SK-N-SH (cell line): ENCODE results near the gene MSN. TPM values are rescaled to one million over a fixed set of nuclear protein-coding genes. Genes with fewer than 3 reads are reported as not detected.
A peak's percentile ranks its signal among the peaks of the same experiment; 100 is the strongest.

Experiments used
- CTCF ChIA-PET: fragments of 300-600, 350-600 bp; formaldehyde crosslinking; extraction: SDS; loops from one replicate; lab custom pipeline; 2021; lab: Yijun Ruan, JAX
- POLR2A ChIA-PET: fragments of 350-600 bp; sonication (Branson Sonifier 250); formaldehyde crosslinking; extraction: SDS; loops from one replicate; lab custom pipeline; 2020; ENCODE audit warnings: antibody characterized with exemption, inconsistent platforms; lab: Yijun Ruan, JAX
- DNase-seq: peaks from one replicate; pipeline ENCODE4 v3.0.0; 2012
- H2AFZ ChIP-seq: fragments of 200-600 bp; sonication (generic); 2 replicates; pipeline ENCODE4 v1.8.1; 2016; ENCODE audit warnings: antibody characterized with exemption, mild to moderate bottlenecking, low read depth
- H3F3A ChIP-seq: fragments of 200-600 bp; sonication (generic); replicated peaks from 2 replicates; pipeline ENCODE3; 2016; ENCODE audit warnings: antibody characterized with exemption, mild to moderate bottlenecking; ENCODE audit not compliant: insufficient read depth
- H3K27ac ChIP-seq, 2 experiments: fragments of 200-500 bp in 1 of 2; fragments of 200-600 bp in 1 of 2; sonication (Bioruptor generic) in 1 of 2; sonication (generic), shearing (Covaris generic) in 1 of 2; 2 replicates each; pipeline versions ENCODE4 v1.5.1 to v1.6.1; 2014 to 2016; ENCODE audit warnings: low read depth in 2 of 2, inconsistent platforms in 1 of 2, low read length in 1 of 2, mild to moderate bottlenecking in 1 of 2, mixed read lengths in 1 of 2
- H3K27me3 ChIP-seq: fragments of 200-600 bp; sonication (generic), shearing (Covaris generic); 2 replicates; pipeline ENCODE4 v1.6.1; 2016; ENCODE audit warnings: mixed run types; ENCODE audit not compliant: insufficient read depth
- H3K36me3 ChIP-seq, 2 experiments: fragments of 200-500 bp in 1 of 2; fragments of 200-600 bp in 1 of 2; sonication (Bioruptor generic) in 1 of 2; sonication (generic) in 1 of 2; replicated peaks in 1 of 2; 2 replicates each; pipeline versions ENCODE3 to v1.5.1; 2014 to 2016; ENCODE audit warnings: low read length in 1 of 2, mild to moderate bottlenecking in 1 of 2; ENCODE audit not compliant: insufficient read depth in 2 of 2, control insufficient read depth in 1 of 2
- H3K4me1 ChIP-seq, 2 experiments: fragments of 200-500 bp in 1 of 2; fragments of 200-600 bp in 1 of 2; sonication (Bioruptor generic) in 1 of 2; sonication (generic), shearing (Covaris generic) in 1 of 2; 2 replicates each; pipeline versions ENCODE4 v1.5.1 to v1.6.1; 2014 to 2016; ENCODE audit warnings: low read depth in 1 of 2, low read length in 1 of 2, mixed run types in 1 of 2; ENCODE audit not compliant: insufficient read depth in 2 of 2, control insufficient read depth in 1 of 2
- H3K4me2 ChIP-seq: fragments of 200-600 bp; sonication (generic), shearing (Covaris generic); 2 replicates; pipeline ENCODE4 v1.6.1; 2017; ENCODE audit warnings: mixed run types
- H3K4me3 ChIP-seq, 2 experiments: fragments of 200-500 bp in 1 of 2; fragments of 200-600 bp in 1 of 2; sonication (Bioruptor generic) in 1 of 2; sonication (generic), shearing (Covaris generic) in 1 of 2; 2 replicates each; pipeline versions ENCODE4 v1.5.1 to v1.8.1; 2014 to 2016; ENCODE audit warnings: low read depth in 2 of 2, inconsistent platforms in 1 of 2, low read length in 1 of 2, mild to moderate bottlenecking in 1 of 2, mixed read lengths in 1 of 2, moderate library complexity in 1 of 2
- H3K79me2 ChIP-seq: fragments of 200-600 bp; sonication (generic); 2 replicates; pipeline ENCODE4 v1.8.1; 2017; ENCODE audit warnings: mild to moderate bottlenecking; ENCODE audit not compliant: insufficient read depth
- H3K9ac ChIP-seq: fragments of 200-600 bp; sonication (generic); 2 replicates; pipeline ENCODE4 v1.6.1; 2017; ENCODE audit warnings: mixed run types
- H3K9me2 ChIP-seq: fragments of 200-600 bp; sonication (generic); 2 replicates; pipeline ENCODE4 v1.6.1; 2017; ENCODE audit warnings: mixed run types
- H3K9me3 ChIP-seq: fragments of 200-600 bp; sonication (generic); 2 replicates; pipeline ENCODE4 v1.6.1; 2017; ENCODE audit warnings: mixed run types, mild to moderate bottlenecking, moderate library complexity
- H4K20me1 ChIP-seq: fragments of 200-600 bp; sonication (generic); 2 replicates; pipeline ENCODE4 v1.6.1; 2017; ENCODE audit warnings: mild to moderate bottlenecking, mixed run types; ENCODE audit not compliant: insufficient read depth
- CHD2 ChIP-seq: fragments of 150-350 bp; IDR thresholded peaks from 2 replicates; pipeline ENCODE4 v1.6.1; 2018; ENCODE audit warnings: low read length; ENCODE audit not compliant: partially characterized antibody
- ELF1 ChIP-seq: IDR thresholded peaks from 2 replicates; pipeline ENCODE4 v1.4.0; 2012
- EP300 ChIP-seq, 2 experiments: IDR thresholded peaks; 2 replicates each; pipeline versions ENCODE4 v1.4.0 to v1.6.1; 2012; ENCODE audit warnings: borderline replicate concordance in 1 of 2, low read depth in 1 of 2, low read length in 1 of 2
- EZH2phosphoT487 ChIP-seq: fragments of 200-600 bp; sonication (generic); IDR thresholded peaks from 2 replicates; pipeline ENCODE4 v1.6.1; 2017; ENCODE audit warnings: low read depth, mixed run types, mild to moderate bottlenecking, antibody characterized with exemption, moderate library complexity, borderline replicate concordance
- FOXJ3 ChIP-seq: sonication (generic); formaldehyde crosslinking; IDR thresholded peaks from 2 replicates; pipeline ENCODE4 v1.5.1; 2020; ENCODE audit warnings: mild to moderate bottlenecking, missing genetic modification reagents
- GABPA ChIP-seq: IDR thresholded peaks from 2 replicates; pipeline ENCODE4 v1.4.0; 2012; ENCODE audit warnings: low read depth, mild to moderate bottlenecking
- JUND ChIP-seq: IDR thresholded peaks from 2 replicates; pipeline ENCODE4 v1.4.0; 2012
- MEF2A ChIP-seq: IDR thresholded peaks from 2 replicates; pipeline ENCODE4 v1.4.0; 2012; ENCODE audit warnings: low read depth, borderline replicate concordance
- MXI1 ChIP-seq: IDR thresholded peaks from 2 replicates; pipeline ENCODE4 v1.6.1; 2012; ENCODE audit warnings: mild to moderate bottlenecking, low read depth, low read length, improper control_type of control experiment
- NFIC ChIP-seq: IDR thresholded peaks from 2 replicates; pipeline ENCODE4 v1.4.0; 2012; ENCODE audit warnings: borderline replicate concordance
- RCOR1 ChIP-seq: fragments of 150-350 bp; IDR thresholded peaks from 2 replicates; pipeline ENCODE4 v1.6.1; 2017; ENCODE audit warnings: antibody characterized with exemption, low read length
- RXRA ChIP-seq: IDR thresholded peaks from 2 replicates; pipeline ENCODE4 v1.4.0; 2012; ENCODE audit warnings: low read depth, mild to moderate bottlenecking, borderline replicate concordance
- SMC3 ChIP-seq: IDR thresholded peaks from 2 replicates; pipeline ENCODE4 v1.6.1; 2012; ENCODE audit warnings: low read depth, low read length, improper control_type of control experiment
- TCF12 ChIP-seq: IDR thresholded peaks from 2 replicates; pipeline ENCODE4 v1.4.0; 2012
- TEAD4 ChIP-seq: IDR thresholded peaks from 2 replicates; pipeline ENCODE4 v1.4.0; 2012; ENCODE audit warnings: mild to moderate bottlenecking, borderline replicate concordance; ENCODE audit not compliant: insufficient read depth
- USF2 ChIP-seq: fragments of 150-350 bp; IDR thresholded peaks from 2 replicates; pipeline ENCODE4 v1.6.1; 2017; ENCODE audit warnings: antibody characterized with exemption, low read length, low read depth, borderline replicate concordance
- YY1 ChIP-seq: IDR thresholded peaks from 2 replicates; pipeline ENCODE4 v1.4.0; 2012; ENCODE audit warnings: low read depth, mild to moderate bottlenecking
- WGBS: methylation state at CpG from one replicate; pipeline ENCODE4 v1.1.6; 2017; ENCODE audit warnings: low lambda C conversion rate; 5-methylcytosine and 5-hydroxymethylcytosine counted together
- polyA plus RNA-seq, 3 experiments: library from polyadenylated mRNA; depleted of rRNA; stranded (reverse); fragments of >200 nt; gene quantifications; 2 replicates each; pipeline ENCODE4 v1.2.3, GENCODE V29; 2012
- TF ChIP-seq, protein P1 (sequence below): IDR thresholded peaks from 2 replicates; pipeline ENCODE4 v1.4.0; 2012; ENCODE audit warnings: low read depth
- TF ChIP-seq, protein P2 (sequence below): IDR thresholded peaks from 2 replicates; pipeline ENCODE4 v1.4.0; 2012; ENCODE audit warnings: low read depth, borderline replicate concordance

MSN gene
- polyA plus RNA-seq, 1 of the 3 experiments (the other 2 are of a cell fraction), result 189 TPM

DNA sequence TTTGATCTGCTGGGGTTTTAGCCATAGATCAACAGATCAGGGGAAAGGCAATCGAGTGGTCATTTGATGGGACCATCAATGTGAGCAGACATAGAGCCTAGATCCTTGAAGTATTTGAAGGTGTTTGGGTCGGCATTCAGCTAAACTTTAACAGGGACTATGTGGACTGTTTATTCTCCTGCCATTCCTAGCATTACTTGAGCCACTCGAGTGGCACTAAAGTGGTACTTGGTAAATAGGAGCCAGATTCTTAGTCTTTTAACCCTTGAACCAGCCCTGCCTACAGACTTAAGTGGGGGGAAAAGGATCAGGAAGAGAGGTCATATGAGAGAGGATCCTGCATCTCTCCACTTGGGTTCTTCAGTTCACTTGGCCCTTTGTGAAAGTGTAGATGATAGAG lies 3.8 kb downstream of the MSN start (continued):
- TF ChIP-seq CHD2 (no peak), TEAD4 (no peak), GABPA (no peak), ELF1 (no peak), SMC3 (no peak)
- TF ChIP-seq, protein P1, sequence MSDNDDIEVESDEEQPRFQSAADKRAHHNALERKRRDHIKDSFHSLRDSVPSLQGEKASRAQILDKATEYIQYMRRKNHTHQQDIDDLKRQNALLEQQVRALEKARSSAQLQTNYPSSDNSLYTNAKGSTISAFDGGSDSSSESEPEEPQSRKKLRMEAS, result no peak

- peak overlapping the region; percentile 61 for H3K4me2 ChIP-seq
- 0 out of 2 replicates have a peak overlapping the region, but pooled peaks have one; percentile 15 for H3K9ac ChIP-seq
- H3K27ac ChIP-seq, result peak overlapping the region in 1 of 2 experiments; percentile 63; a peak in 1 of 4 replicates
- ChIA-PET POLR2A (no interaction called here), CTCF (no interaction called here)
- no peaks in the 10 kb centered on the region for H3K36me3 ChIP-seq
- no peak overlapping the region for H3K4me3 ChIP-seq
- no peaks in the 10 kb centered on the region for H3K27me3 ChIP-seq
- no peak overlapping the region for H2AFZ ChIP-seq
- H3F3A ChIP-seq, result peaks cover 16% of the 10 kb centered on the region
- WGBS, result 6% methylated on average over 1 of the region's 1 CpG
- no peaks in the 10 kb centered on the region for H3K9me3 ChIP-seq
- H3K9me2 ChIP-seq, result no peaks in the 10 kb centered on the region
- peaks cover 46% of the 10 kb centered on the region for H4K20me1 ChIP-seq
- H3K79me2 ChIP-seq, result peaks cover 94% of the 10 kb centered on the region
- no peak for DNase-seq
- TF ChIP-seq JUND (no peak), ELF1 (no peak), YY1 (no peak), NFIC (no peak), TCF12 (no peak), FOXJ3 (CRISPR knock-in tag) (no peak), EP300 (IDR thresholded peaks at IDR 0.05; ENCODE audit: borderline replicate concordance in 1 of 2, low read depth in 1 of 2, low read length in 1 of 2) (no peak), RCOR1 (no peak), MEF2A (no peak), RXRA (no peak), EZH2phosphoT487 (no peak), MXI1 (no peak), USF2 (no peak)
- TF ChIP-seq, protein P1, result no peak
- TF ChIP-seq, protein P2, sequence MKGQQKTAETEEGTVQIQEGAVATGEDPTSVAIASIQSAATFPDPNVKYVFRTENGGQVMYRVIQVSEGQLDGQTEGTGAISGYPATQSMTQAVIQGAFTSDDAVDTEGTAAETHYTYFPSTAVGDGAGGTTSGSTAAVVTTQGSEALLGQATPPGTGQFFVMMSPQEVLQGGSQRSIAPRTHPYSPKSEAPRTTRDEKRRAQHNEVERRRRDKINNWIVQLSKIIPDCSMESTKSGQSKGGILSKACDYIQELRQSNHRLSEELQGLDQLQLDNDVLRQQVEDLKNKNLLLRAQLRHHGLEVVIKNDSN, result no peak
- peaks cover 0 to 8% of the 10 kb centered on the region in 2 experiments; a peak in 2 of 4 replicates for H3K4me1 ChIP-seq
Measured at GRCh38 chrX:65671966-65672365, 4.5 kb downstream of the MSN start.
